Measurements from ENCODE around the gene UNC13B.

The UNC13B gene

GRCh38 chr9:35432076-35432475 is 270.3 kb downstream of the UNC13B start:
- POLR2A ChIA-PET (ENCODE audit: low non-redundant PET), result no interaction called here

GRCh38 chr9:35436933-35437332 is 275.1 kb downstream of the UNC13B start:
- ChIA-PET POLR2A (ENCODE audit: low non-redundant PET) (no interaction called here), CTCF (interaction anchor here (1.1 kb wide), 2 partner anchors 20 to 44 kb away, joined by 3 read pairs; no protein-coding TSS in a partner anchor)
- no peak overlapping the region for H3K27ac ChIP-seq
- TF ChIP-seq CTCF (conservative IDR thresholded peaks at IDR 0.05; ENCODE audit: low read depth), result no peak
- DNase-seq (ENCODE audit: low spot score), result no peak

More at GRCh38 chr9:35432076-35432475, 270.3 kb downstream of the UNC13B start:
- CTCF ChIA-PET, result interaction anchor here (0.6 kb wide), 1 partner anchor 17 kb away, joined by 3 read pairs; no protein-coding TSS in a partner anchor
- no peak overlapping the region for H3K27ac ChIP-seq
- no peak for DNase-seq (ENCODE audit: low spot score)
- no peak for TF ChIP-seq CTCF (conservative IDR thresholded peaks at IDR 0.05; ENCODE audit: low read depth)

- ChIA-PET POLR2A (ENCODE audit: low non-redundant PET) (no interaction called here), CTCF (interaction anchor here (0.7 kb wide), 1 partner anchor 13 kb away, joined by 4 read pairs; no protein-coding TSS in a partner anchor)
- H3K27ac ChIP-seq, result no peak overlapping the region
- no peak for TF ChIP-seq CTCF (conservative IDR thresholded peaks at IDR 0.05; ENCODE audit: low read depth)
- no peak for DNase-seq (ENCODE audit: low spot score)
Measured at GRCh38 chr9:35446012-35446411, 284.2 kb downstream of the UNC13B start.

GRCh38 chr9:35448496-35448895 is 286.7 kb downstream of the UNC13B start:
- DNase-seq (ENCODE audit: low spot score), result no peak
- CTCF ChIA-PET, result interaction anchor here (0.6 kb wide), 1 partner anchor 17 kb away, joined by 3 read pairs; no protein-coding TSS in a partner anchor
- POLR2A ChIA-PET (ENCODE audit: low non-redundant PET), result no interaction called here
- TF ChIP-seq CTCF (conservative IDR thresholded peaks at IDR 0.05; ENCODE audit: low read depth), result no peak
- no peak overlapping the region for H3K27ac ChIP-seq

- POLR2A ChIA-PET (ENCODE audit: low non-redundant PET), result no interaction called here
- CTCF ChIA-PET, result interaction anchor here (0.6 to 0.7 kb wide), 2 partner anchors 125 to 1751 kb away, joined by 3 to 4 read pairs; no protein-coding TSS in a partner anchor
- TF ChIP-seq CTCF (conservative IDR thresholded peaks at IDR 0.05; ENCODE audit: low read depth), result no peak
- no peak for DNase-seq (ENCODE audit: low spot score)
- H3K27ac ChIP-seq, result no peak overlapping the region
Measured at GRCh38 chr9:35452481-35452880, 290.7 kb downstream of the UNC13B start.

GRCh38 chr9:35453786-35454185 is 292.0 kb downstream of the UNC13B start:
- ChIA-PET CTCF (no interaction called here), POLR2A (ENCODE audit: low non-redundant PET) (no interaction called here)
- H3K27ac ChIP-seq, result no peak overlapping the region
- TF ChIP-seq CTCF (conservative IDR thresholded peaks at IDR 0.05; ENCODE audit: low read depth), result no peak
- no peak for DNase-seq (ENCODE audit: low spot score)

All from RWPE1 (cell line).